ENCODE results near the gene UNC13B. TPM values are rescaled to one million over a fixed set of nuclear protein-coding genes. Genes with fewer than 3 reads are reported as not detected.

The UNC13B gene
- total RNA-seq, 5 donors from 2014 or later (not counting 1 experiment from before 2014, with no cell fraction given), result 0.45 to 1.2 (median 0.72) TPM

GRCh38 chr9:35395076-35395705 lies 233.4 kb downstream of the UNC13B start:
- Mint-ChIP-seq H3K27me3 (peaks cover 7 to 9% of the 10 kb centered on the region in 2 donors), H3K27ac (no peak overlapping the region), H3K4me1 (no peaks in the 10 kb centered on the region), H3K9me3 (no peaks in the 10 kb centered on the region), H3K36me3 (no peaks in the 10 kb centered on the region), H3K4me3 (no peak overlapping the region)
- Histone ChIP-seq H3K36me3 (ENCODE audit: control insufficient read depth in 2 of 2, extremely low read depth in 1 of 2, insufficient read depth in 1 of 2, low read length in 1 of 2) (no peaks in the 10 kb centered on the region), H3K9me3 (no peaks in the 10 kb centered on the region), H3K4me1 (ENCODE audit: control insufficient read depth in 1 of 2, extremely low read depth in 1 of 2, insufficient read depth in 2 of 2, low read length in 2 of 2) (no peaks in the 10 kb centered on the region), H3K27me3 (replicated peaks in 1 of 2; ENCODE audit: control insufficient read depth in 2 of 2, extremely low read depth in 1 of 2, insufficient read depth in 2 of 2, low read length in 1 of 2) (peaks cover 0 to 3% of the 10 kb centered on the region in 2 experiments), H3K27ac (ENCODE audit: low read length) (no peak overlapping the region), H3K4me3 (ENCODE audit: control insufficient read depth in 1 of 2, extremely low read depth in 1 of 2, low read length in 1 of 2) (no peak overlapping the region)
- WGBS (ENCODE audit: insufficient coverage), result 95% methylated on average over 3 of the region's 4 CpGs
- POLR2A ChIA-PET, result no interaction called here
- DNase-seq (no peak), ATAC-seq (replicated peaks in 1 of 4) (no peak)
- CTCF ChIA-PET, result no interaction called here

- no peak for ATAC-seq (replicated peaks in 1 of 4)
- H3K27ac Mint-ChIP-seq, result no peak overlapping the region
- DNase-seq, result no peak
- H3K36me3 Mint-ChIP-seq, result no peaks in the 10 kb centered on the region
- Histone ChIP-seq H3K9me3 (no peaks in the 10 kb centered on the region), H3K36me3 (ENCODE audit: control insufficient read depth in 2 of 2, extremely low read depth in 1 of 2, insufficient read depth in 1 of 2, low read length in 1 of 2) (no peaks in the 10 kb centered on the region), H3K4me3 (ENCODE audit: control insufficient read depth in 1 of 2, extremely low read depth in 1 of 2, low read length in 1 of 2) (no peak overlapping the region), H3K27me3 (replicated peaks in 1 of 2; ENCODE audit: control insufficient read depth in 2 of 2, extremely low read depth in 1 of 2, insufficient read depth in 2 of 2, low read length in 1 of 2) (peaks cover 0 to 3% of the 10 kb centered on the region in 2 experiments), H3K27ac (ENCODE audit: low read length) (no peak overlapping the region), H3K4me1 (ENCODE audit: control insufficient read depth in 1 of 2, extremely low read depth in 1 of 2, insufficient read depth in 2 of 2, low read length in 2 of 2) (no peaks in the 10 kb centered on the region)
- ChIA-PET POLR2A (no interaction called here), CTCF (no interaction called here)
- H3K9me3 Mint-ChIP-seq, result no peaks in the 10 kb centered on the region
- no peaks in the 10 kb centered on the region for H3K4me1 Mint-ChIP-seq
- H3K27me3 Mint-ChIP-seq, result peaks cover 7% of the 10 kb centered on the region in 2 donors
- 73% methylated on average over 1 of the region's 1 CpG for WGBS (ENCODE audit: insufficient coverage)
- no peak overlapping the region for H3K4me3 Mint-ChIP-seq
These were observed 233.9 kb downstream of the UNC13B start for GRCh38 chr9:35395706-35396101.

- no peak overlapping the region for H3K4me3 Mint-ChIP-seq
- 79% methylated on average over 10 of the region's 10 CpGs for WGBS (ENCODE audit: insufficient coverage)
- no peak for ATAC-seq (replicated peaks in 1 of 4)
- Histone ChIP-seq H3K4me3 (ENCODE audit: control insufficient read depth in 1 of 2, extremely low read depth in 1 of 2, low read length in 1 of 2) (no peak overlapping the region), H3K27me3 (replicated peaks in 1 of 2; ENCODE audit: control insufficient read depth in 2 of 2, extremely low read depth in 1 of 2, insufficient read depth in 2 of 2, low read length in 1 of 2) (peaks cover 0 to 3% of the 10 kb centered on the region in 2 experiments), H3K27ac (ENCODE audit: low read length) (no peak overlapping the region), H3K9me3 (no peaks in the 10 kb centered on the region), H3K36me3 (ENCODE audit: control insufficient read depth in 2 of 2, extremely low read depth in 1 of 2, insufficient read depth in 1 of 2, low read length in 1 of 2) (no peaks in the 10 kb centered on the region), H3K4me1 (ENCODE audit: control insufficient read depth in 1 of 2, extremely low read depth in 1 of 2, insufficient read depth in 2 of 2, low read length in 2 of 2) (no peaks in the 10 kb centered on the region)
- H3K36me3 Mint-ChIP-seq, result no peaks in the 10 kb centered on the region
- H3K9me3 Mint-ChIP-seq, result no peaks in the 10 kb centered on the region
- H3K27ac Mint-ChIP-seq, result no peak overlapping the region
- ChIA-PET CTCF (no interaction called here), POLR2A (no interaction called here)
- H3K27me3 Mint-ChIP-seq, result peaks cover 7% of the 10 kb centered on the region in 2 donors
- no peaks in the 10 kb centered on the region for H3K4me1 Mint-ChIP-seq
- no peak for DNase-seq
These were observed 234.9 kb downstream of the UNC13B start for GRCh38 chr9:35396560-35397215.

- H3K9me3 ChIP-seq, result no peaks in the 10 kb centered on the region
- Mint-ChIP-seq H3K36me3 (no peaks in the 10 kb centered on the region), H3K27ac (no peak overlapping the region), H3K27me3 (peaks cover 7% of the 10 kb centered on the region in 2 donors), H3K4me3 (no peak overlapping the region), H3K4me1 (no peaks in the 10 kb centered on the region), H3K9me3 (no peaks in the 10 kb centered on the region)
- H3K4me3 ChIP-seq (ENCODE audit: control insufficient read depth in 1 of 2, extremely low read depth in 1 of 2, low read length in 1 of 2), result no peak overlapping the region
- H3K27ac ChIP-seq (ENCODE audit: low read length), result no peak overlapping the region
- ATAC-seq (replicated peaks in 1 of 4), result no peak
- no peaks in the 10 kb centered on the region for H3K4me1 ChIP-seq (ENCODE audit: control insufficient read depth in 1 of 2, extremely low read depth in 1 of 2, insufficient read depth in 2 of 2, low read length in 2 of 2)
- POLR2A ChIA-PET, result no interaction called here
- H3K36me3 ChIP-seq (ENCODE audit: control insufficient read depth in 2 of 2, extremely low read depth in 1 of 2, insufficient read depth in 1 of 2, low read length in 1 of 2), result no peaks in the 10 kb centered on the region
- WGBS (ENCODE audit: insufficient coverage), result no CpG with 5 or more reads among the region's 3 CpGs
- CTCF ChIA-PET, result no interaction called here
- peaks cover 0 to 3% of the 10 kb centered on the region in 2 experiments for H3K27me3 ChIP-seq (replicated peaks in 1 of 2; ENCODE audit: control insufficient read depth in 2 of 2, extremely low read depth in 1 of 2, insufficient read depth in 2 of 2, low read length in 1 of 2)
- no peak for DNase-seq
These were observed 235.4 kb downstream of the UNC13B start for GRCh38 chr9:35397216-35397698.

GRCh38 chr9:35397923-35398322 lies 236.1 kb downstream of the UNC13B start:
- CTCF ChIA-PET, result no interaction called here
- peaks cover 0 to 3% of the 10 kb centered on the region in 2 experiments for H3K27me3 ChIP-seq (replicated peaks in 1 of 2; ENCODE audit: control insufficient read depth in 2 of 2, extremely low read depth in 1 of 2, insufficient read depth in 2 of 2, low read length in 1 of 2)
- Mint-ChIP-seq H3K9me3 (no peaks in the 10 kb centered on the region), H3K27me3 (peaks cover 6 to 7% of the 10 kb centered on the region in 2 donors), H3K4me3 (no peak overlapping the region), H3K27ac (no peak overlapping the region), H3K4me1 (no peaks in the 10 kb centered on the region), H3K36me3 (no peaks in the 10 kb centered on the region)
- ATAC-seq (replicated peaks in 1 of 4), result no peak
- no peaks in the 10 kb centered on the region for H3K36me3 ChIP-seq (ENCODE audit: control insufficient read depth in 2 of 2, extremely low read depth in 1 of 2, insufficient read depth in 1 of 2, low read length in 1 of 2)
- no peaks in the 10 kb centered on the region for H3K4me1 ChIP-seq (ENCODE audit: control insufficient read depth in 1 of 2, extremely low read depth in 1 of 2, insufficient read depth in 2 of 2, low read length in 2 of 2)
- H3K27ac ChIP-seq (ENCODE audit: low read length), result no peak overlapping the region
- no peaks in the 10 kb centered on the region for H3K9me3 ChIP-seq
- no peak for DNase-seq
- no peak overlapping the region for H3K4me3 ChIP-seq (ENCODE audit: control insufficient read depth in 1 of 2, extremely low read depth in 1 of 2, low read length in 1 of 2)
- POLR2A ChIA-PET, result no interaction called here
- WGBS (ENCODE audit: insufficient coverage), result no CpG with 5 or more reads among the region's 1 CpG

GRCh38 chr9:35398651-35399335 lies 237.0 kb downstream of the UNC13B start:
- H3K27me3 Mint-ChIP-seq, result peaks cover 3 to 4% of the 10 kb centered on the region in 2 donors

More at GRCh38 chr9:35398651-35399335, 237.0 kb downstream of the UNC13B start:
- ChIA-PET POLR2A (no interaction called here), CTCF (interaction anchor here in 1 of 2 donors (0.5 kb wide), 1 partner anchor 240 kb away, joined by 6 read pairs; no protein-coding TSS in a partner anchor)
- Mint-ChIP-seq H3K27ac (no peak overlapping the region), H3K36me3 (no peaks in the 10 kb centered on the region), H3K9me3 (no peaks in the 10 kb centered on the region), H3K4me3 (no peak overlapping the region), H3K4me1 (no peaks in the 10 kb centered on the region)
- Histone ChIP-seq H3K36me3 (ENCODE audit: control insufficient read depth in 2 of 2, extremely low read depth in 1 of 2, insufficient read depth in 1 of 2, low read length in 1 of 2) (no peaks in the 10 kb centered on the region), H3K27me3 (replicated peaks in 1 of 2; ENCODE audit: control insufficient read depth in 2 of 2, extremely low read depth in 1 of 2, insufficient read depth in 2 of 2, low read length in 1 of 2) (peaks cover 0 to 6% of the 10 kb centered on the region in 2 experiments), H3K4me3 (ENCODE audit: control insufficient read depth in 1 of 2, extremely low read depth in 1 of 2, low read length in 1 of 2) (no peak overlapping the region), H3K27ac (ENCODE audit: low read length) (no peak overlapping the region), H3K4me1 (ENCODE audit: control insufficient read depth in 1 of 2, extremely low read depth in 1 of 2, insufficient read depth in 2 of 2, low read length in 2 of 2) (no peaks in the 10 kb centered on the region), H3K9me3 (no peaks in the 10 kb centered on the region)
- ATAC-seq (replicated peaks in 1 of 4) (no peak), DNase-seq (no peak)
- 96% methylated on average over 8 of the region's 16 CpGs for WGBS (ENCODE audit: insufficient coverage)
